Activated T-helper 9 cell treated with anti-CD3 and anti-CD28 coated beads, Interleukin-2, amount 50 U/mL, for 16 hours (primary cell): ENCODE measurements around the gene GNPDA1.

Experiments
- DNase-seq: peaks from one replicate; pipeline ENCODE4 v3.0.0-alpha.2; 2020; ENCODE audit warnings: low read depth

Gene GNPDA1

DNA sequence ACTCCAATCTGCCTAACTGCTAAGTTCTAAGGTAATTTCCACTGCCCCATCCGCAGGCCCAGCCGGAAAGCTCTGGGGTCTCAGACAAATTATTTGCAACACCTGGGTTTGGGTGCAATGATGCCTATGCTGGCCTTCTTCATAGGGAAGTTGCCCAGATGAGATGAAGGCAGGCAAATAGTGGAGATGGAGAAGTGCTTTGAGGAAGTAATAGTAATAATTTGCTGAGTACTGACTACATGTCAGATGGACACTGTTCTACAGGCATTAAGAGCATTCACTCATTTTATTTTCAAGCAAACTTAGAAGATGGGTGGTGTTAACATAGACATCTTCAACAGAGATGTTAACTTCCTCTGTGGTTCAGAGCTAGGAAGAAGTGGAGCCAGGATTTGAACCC lies 58.6 kb downstream of the GNPDA1 start:
- DNase-seq = no peak

DNA sequence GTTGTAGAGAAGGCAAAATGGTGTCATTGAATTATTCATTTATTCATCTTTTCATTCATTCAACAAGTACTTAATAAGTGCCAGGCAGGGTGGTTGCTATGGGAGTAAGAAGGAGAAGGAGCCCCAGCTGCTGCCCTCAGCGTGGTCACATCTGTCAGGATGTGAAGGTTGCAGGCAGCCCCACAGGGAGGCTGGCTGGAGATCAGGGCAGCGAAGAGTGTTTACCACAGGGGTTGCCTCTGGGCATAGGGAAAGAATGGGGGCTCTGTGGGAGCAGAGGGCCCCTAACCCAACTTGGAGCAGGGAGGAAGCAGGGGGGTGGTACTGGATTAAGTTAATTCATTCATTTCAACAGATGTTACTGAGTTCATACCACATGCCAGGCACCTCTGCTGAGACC lies 60.8 kb downstream of the GNPDA1 start:
- DNase-seq = no peak

DNA sequence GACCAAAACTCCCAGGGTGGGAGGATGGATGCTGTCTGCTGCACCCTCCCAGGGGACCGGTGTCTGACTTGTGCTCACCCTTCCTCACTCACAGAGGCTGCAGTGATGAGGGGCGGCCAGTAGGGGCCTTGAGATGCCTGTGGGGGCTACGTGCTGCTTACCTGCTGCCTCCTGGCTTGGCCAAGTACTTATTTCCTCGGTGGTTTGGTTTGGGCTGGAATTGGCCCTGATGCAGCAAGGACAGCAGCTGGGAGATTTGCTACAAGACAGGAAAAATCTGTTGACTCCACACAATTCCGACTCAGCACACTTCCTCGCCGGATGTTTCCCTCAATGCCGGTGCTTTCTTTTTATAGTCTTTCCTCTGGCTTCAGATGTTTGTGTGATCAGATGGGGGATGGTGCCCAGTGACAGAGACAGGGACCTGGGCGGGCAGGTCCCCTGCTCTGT lies 61.5 kb downstream of the GNPDA1 start:
- DNase-seq = no peak
